Stimulated activated CD8-positive, alpha-beta memory T cell treated with anti-CD3 and anti-CD28 coated beads, Interleukin-7, amount 100 ng/mL, for 48 hours (primary cell): ENCODE measurements around the gene CDS2.

Experiments used
- DNase-seq, 2 donors: peaks; one replicate each; pipeline ENCODE4 v3.0.0-alpha.2; 2020; ENCODE audit warnings: low read depth in 1 of 2; ENCODE audit errors: extremely low read depth in 1 of 2

Gene CDS2

DNA sequence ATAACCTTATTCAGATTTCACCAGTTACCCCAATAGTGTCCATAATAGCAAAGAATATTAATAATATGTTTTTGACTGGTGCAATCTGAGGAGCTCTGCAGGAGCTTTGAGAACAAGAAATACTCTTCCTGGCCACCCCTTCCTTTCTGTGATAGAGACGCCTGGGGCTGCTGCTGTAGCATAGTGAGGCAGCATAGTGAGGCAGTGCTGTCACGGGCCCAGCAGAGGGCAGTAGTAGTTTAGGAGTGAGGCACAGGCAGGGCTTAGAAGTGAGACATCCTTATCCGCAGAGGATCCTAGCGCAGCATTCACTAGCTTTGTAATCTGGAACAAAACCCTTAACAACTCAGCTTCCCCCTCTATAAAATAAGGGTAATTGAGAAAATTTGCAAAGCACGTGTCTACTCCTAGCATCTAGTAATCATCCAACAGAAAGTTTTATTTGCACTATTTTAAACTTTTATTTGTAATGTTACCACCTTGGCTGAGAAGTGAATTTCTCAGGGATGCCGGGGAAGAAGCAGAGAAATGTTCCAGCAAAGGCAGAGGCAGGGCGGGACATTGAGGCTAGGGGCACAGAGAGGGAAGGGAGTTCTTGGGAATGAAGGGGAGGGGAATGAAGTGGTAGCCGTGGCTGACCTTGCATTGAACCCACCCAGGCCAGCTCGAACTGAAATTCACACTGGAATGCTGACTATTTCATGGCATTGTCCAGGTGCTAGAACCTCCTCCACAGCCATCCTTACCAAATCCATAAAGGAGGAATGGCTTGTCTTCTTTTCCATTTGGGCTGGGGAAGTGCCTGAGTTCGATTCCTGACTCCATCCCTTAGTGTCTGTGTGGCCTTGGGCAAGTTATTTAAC lies 78.8 kb downstream of the CDS2 start:
- DNase-seq = peak; percentile 27 to 45

DNA sequence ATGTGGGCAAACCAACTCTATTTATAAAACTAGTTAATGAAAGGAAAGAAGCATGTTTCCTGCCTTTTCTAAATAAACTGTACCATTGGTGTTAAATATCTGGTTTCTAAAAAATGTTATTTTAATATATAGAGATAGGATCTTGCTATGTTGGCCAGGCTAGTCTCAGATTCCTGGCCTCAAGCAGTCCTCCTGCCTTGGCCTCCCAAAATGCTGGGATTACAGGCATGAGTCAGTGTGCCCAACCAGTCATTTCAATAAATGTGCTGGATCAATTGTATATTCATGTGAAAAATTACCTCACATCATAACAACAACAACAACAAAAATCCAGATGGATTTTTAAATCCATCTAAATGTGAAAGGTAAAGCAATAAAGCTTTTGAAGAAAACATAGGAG lies 80.3 kb downstream of the CDS2 start:
- no peak for DNase-seq

GRCh38 chr20:5211803-5212714 lies 85.3 kb downstream of the CDS2 start:
- no peak for DNase-seq

DNA sequence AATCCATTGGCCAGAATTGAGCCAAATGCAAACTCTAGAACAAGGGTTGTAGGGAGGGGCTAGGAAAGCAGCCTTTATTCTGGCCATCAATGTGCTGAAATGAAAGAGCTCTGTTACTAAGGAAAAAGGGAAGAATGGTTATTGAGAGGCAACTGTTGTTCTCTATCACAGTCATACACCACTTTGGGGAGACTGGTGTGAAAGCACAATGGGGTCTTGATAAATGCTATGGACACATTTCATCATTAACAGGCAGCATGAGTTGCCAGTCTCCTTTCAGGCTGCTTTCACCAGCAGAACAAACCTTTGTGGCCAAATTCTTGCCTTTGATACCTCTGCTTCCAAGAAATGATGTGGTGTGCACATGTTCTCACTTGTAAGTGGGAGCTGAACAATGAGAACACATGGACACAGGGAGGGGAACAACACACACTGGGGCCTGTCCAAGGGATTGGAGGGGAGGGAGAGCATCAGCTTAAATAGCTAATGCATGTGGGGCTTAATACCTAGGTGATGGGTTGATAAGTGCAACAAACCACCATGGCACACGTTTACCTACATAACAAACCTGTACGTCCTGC lies 86.2 kb downstream of the CDS2 start:
- DNase-seq = no peak

DNA sequence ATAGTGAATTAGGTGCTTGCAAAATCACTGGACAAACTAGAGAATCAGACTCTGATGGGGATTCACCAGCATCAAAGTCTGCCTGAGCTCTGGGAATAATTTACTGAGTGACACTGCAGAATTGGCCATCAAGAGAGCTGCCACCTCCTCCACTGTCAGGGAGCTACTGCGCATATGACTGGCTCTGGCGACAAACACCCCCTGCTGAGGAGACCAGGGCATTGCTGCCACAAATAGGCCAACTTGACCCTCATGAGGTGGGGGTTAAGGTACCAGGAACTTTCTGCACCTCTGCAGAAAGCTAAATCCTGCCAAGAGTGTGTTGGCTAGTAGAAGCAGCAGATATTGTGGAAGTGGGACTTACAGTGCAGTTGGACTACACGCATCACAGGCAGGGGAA lies 88.0 kb downstream of the CDS2 start:
- no peak for DNase-seq

DNA sequence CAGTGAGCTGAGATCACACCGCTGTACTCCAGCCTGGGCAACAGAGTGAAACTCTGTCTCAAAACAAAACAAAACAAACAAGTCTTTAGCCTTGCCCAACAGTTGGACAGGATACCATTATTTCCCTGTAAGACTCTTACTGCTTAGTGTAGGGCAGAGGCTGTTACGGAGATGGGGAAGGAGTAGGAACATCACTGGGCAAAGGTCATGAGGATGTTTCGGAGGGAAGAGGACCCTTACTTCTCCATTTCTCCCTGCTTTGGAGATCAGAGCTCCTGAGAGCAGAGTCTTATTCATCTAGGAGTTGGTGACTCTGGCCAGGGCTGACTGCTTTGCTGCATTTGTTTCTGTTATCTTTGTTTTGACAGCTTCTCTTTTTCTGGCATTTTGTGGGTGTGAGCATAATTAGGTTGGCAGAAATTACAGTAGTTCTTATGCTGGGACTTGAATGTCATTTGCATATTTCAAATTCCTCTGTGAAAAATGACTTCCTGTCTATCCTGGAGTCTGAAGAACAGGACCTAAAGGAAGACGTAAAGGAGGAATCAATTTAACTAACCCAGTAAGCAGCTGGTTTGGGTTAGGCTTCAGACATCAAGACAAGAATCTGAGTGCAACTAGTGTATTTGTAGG lies 89.0 kb downstream of the CDS2 start:
- no peak for DNase-seq

DNA sequence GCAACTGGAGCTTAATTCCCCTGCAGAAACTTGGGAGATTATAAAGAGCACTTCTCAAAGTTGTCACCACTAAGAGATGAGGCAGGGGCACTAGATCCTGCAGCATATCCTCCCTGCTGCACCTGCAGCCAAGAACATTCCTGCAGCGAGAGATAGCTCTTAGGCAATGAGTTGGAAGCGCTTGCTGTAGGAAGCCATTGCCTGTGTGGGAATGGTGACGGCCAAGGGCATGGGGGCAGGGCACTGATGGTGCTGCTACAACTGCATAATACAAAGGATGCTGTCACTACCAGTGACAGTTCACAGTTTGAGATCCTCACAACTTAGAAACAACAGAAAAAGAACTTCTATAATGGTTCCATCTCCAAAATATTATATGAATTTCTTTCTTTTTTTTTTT lies 89.9 kb downstream of the CDS2 start:
- DNase-seq = no peak

DNA sequence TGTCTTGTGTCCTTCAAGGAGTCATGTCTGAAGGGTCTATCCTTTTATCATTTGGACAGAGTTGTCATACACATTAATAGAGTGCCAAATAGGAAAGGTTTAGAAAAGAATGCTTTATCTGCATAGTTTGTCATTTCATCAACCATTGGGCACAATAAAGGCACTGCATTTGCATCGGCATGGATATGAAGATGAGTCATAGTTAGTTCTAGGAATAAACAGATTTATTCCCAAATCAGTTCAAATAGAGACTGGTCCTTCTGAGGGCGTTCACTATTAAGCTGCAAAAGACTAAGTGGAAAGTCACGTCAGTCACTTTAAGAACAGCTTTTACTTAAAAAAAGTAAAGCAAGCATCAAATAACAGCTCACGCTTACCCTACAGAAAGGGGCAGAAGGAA lies 90.8 kb downstream of the CDS2 start:
- DNase-seq = no peak

DNA sequence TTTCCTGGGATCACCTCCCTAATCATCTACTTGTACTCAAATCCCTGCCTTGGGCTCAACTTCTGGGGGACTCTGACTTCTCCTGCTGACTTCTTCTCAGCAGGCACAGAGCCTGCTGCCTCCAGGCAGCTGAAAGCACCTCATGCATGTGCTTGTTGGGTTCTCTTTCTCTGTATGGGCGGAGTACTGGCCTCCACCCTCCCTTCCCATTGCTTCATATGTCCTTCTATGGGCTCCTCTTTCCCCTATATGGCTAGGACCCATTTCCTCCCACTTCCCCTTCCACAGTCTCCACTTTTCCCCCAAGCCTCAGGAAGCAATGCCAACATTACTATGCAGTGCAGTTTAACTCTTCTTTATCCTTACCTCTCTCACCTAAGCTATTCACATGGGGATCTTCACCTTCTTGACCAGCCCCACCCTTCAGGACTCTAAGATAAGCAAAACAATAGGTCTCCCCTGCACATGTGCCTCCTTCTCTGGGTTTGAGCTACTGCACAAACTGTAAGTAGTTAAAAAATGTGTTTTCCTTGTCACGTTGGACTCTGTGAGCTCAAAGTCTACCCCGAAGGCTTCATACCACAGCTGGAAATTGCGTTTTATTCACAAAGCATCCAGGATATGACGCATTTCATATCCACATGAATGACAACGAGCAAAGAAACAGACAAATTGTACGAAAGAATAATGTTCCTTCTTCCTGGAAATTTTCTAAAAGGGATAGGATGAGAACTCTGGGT lies 93.7 kb downstream of the CDS2 start:
- DNase-seq = no peak

GRCh38 chr20:5221061-5221430 lies 94.2 kb downstream of the CDS2 start:
- no peak for DNase-seq

- peak in 1 of 2 donors; percentile 39 for DNase-seq
Observed at GRCh38 chr20:5222919-5223634, 96.3 kb downstream of the CDS2 start.

DNA sequence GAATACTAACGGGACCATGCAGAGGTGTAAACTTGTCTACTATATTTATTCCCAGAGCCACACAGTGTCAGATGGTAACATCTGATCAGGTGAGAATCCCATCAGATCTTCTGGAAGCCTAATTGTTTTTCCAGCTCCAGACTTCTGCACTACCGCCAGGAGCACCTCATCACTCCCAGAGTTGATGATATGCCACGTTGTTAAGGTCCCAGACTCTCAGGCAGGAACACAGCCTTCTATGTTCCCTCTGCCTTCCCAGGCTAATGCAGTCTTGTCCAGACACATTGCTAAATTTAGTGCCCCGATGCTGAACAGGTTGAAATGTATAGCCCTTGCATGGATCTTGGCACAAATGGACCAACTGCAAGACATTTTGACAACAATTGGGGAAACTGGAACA lies 103.7 kb downstream of the CDS2 start:
- no peak for DNase-seq

DNA sequence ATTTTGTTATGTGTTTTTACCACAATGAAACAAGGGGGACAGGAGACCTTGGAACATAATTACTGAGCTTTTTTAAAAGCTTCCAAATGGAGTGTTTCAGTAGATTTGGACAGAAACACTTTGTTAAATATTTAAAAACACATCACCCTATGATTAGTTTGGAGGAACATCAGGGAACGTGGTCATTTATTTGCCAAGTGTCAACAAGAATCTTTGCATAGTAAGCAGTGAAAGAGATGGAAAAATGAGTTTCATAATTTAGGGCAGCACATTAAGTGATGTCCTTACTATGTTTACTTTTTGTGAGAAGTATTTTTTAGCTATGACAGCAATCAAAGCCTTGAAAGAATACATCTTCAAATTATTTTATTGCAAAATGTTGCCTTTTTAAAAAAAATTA lies 107.3 kb downstream of the CDS2 start:
- DNase-seq = no peak

GRCh38 chr20:5234978-5235377 lies 108.2 kb downstream of the CDS2 start:
- DNase-seq = no peak
